Suprapubic skin (tissue), 4 donors: Measurements from ENCODE around the gene LHPP. TPM values are rescaled to one million over a fixed set of nuclear protein-coding genes. Genes with fewer than 3 reads are reported as not detected.

ENCODE experiments used
- DNase-seq, 2 donors: peaks; one replicate each; pipeline ENCODE4 v3.0.0-alpha.2; 2019; ENCODE audit warnings: low spot score in 2 of 2
- H3K27ac ChIP-seq: fragments of 200-600 bp; sonication (generic); one replicate; pipeline ENCODE4 v1.5.1; 2019
- H3K27me3 ChIP-seq: fragments of 200-600 bp; sonication (generic); one replicate; pipeline ENCODE4 v1.5.1; 2019
- H3K36me3 ChIP-seq: fragments of 200-600 bp; sonication (generic); one replicate; pipeline ENCODE4 v1.5.1; 2019
- H3K4me1 ChIP-seq: fragments of 200-600 bp; sonication (generic); one replicate; pipeline ENCODE4 v1.5.1; 2019
- H3K4me3 ChIP-seq: fragments of 200-600 bp; sonication (generic); one replicate; pipeline ENCODE4 v1.5.1; 2019; ENCODE audit warnings: mild to moderate bottlenecking
- H3K9me3 ChIP-seq: fragments of 200-600 bp; sonication (generic); one replicate; pipeline ENCODE4 v1.5.1; 2019
- EP300 ChIP-seq: sonication (generic); formaldehyde crosslinking; IDR thresholded peaks from one replicate; pipeline ENCODE4 v1.6.1; 2017; ENCODE audit warnings: antibody characterized with exemption
- POLR2A ChIP-seq, 2 donors: fragments of 450-650 bp; IDR thresholded peaks; one replicate each; pipeline ENCODE4 v1.6.1; 2017; ENCODE audit warnings: antibody characterized with exemption in 2 of 2, mild to moderate bottlenecking in 2 of 2, moderate library complexity in 2 of 2
- POLR2AphosphoS5 ChIP-seq, 3 donors: sonication (generic); formaldehyde crosslinking; IDR thresholded peaks; one replicate each; pipeline ENCODE4 v1.6.1; 2017; ENCODE audit warnings: antibody characterized with exemption in 3 of 3
- WGBS: methylation state at CpG from one replicate; pipeline ENCODE4 v1.1.5; 2018; 5-methylcytosine and 5-hydroxymethylcytosine counted together
- total RNA-seq, 4 donors: library from RNA; depleted of rRNA; stranded (reverse); fragments of >200 nt; gene quantifications; one replicate each; pipeline ENCODE4 v1.1.0, GENCODE V29; 2016
- TF ChIP-seq, protein P1 (sequence below), 2 donors: fragments of 200-600 bp in 1 of 2; fragments of 450-650 bp in 1 of 2; sonication (generic) in 1 of 2; IDR thresholded peaks; one replicate each; pipeline ENCODE4 v1.5.1; 2016 to 2019; ENCODE audit warnings: antibody characterized with exemption in 2 of 2, mild to moderate bottlenecking in 1 of 2, moderate library complexity in 1 of 2

The LHPP gene
- total RNA-seq, 4 donors from 2014 or later: 14.4 to 22.6 (median 15.3) TPM

- Histone ChIP-seq H3K4me1 (peaks cover 47% of the 10 kb centered on the region), H3K4me3 (peak within 1 kb of the TSS; percentile 100), H3K36me3 (no peaks in the 10 kb centered on the region), H3K9me3 (no peaks in the 10 kb centered on the region), H3K27me3 (no peaks in the 10 kb centered on the region), H3K27ac (peak within 1 kb of the TSS; percentile 96)
- peak; percentile 98 to 99 for DNase-seq
- WGBS: 0% methylated on average over 20 of the region's 70 CpGs
- TF ChIP-seq POLR2A (IDR thresholded peaks at IDR 0.05) (peak; percentile 87 to 97), EP300 (no peak), POLR2AphosphoS5 (IDR thresholded peaks at IDR 0.05) (peak; percentile 32 to 47 (median 45))
- TF ChIP-seq, protein P1, sequence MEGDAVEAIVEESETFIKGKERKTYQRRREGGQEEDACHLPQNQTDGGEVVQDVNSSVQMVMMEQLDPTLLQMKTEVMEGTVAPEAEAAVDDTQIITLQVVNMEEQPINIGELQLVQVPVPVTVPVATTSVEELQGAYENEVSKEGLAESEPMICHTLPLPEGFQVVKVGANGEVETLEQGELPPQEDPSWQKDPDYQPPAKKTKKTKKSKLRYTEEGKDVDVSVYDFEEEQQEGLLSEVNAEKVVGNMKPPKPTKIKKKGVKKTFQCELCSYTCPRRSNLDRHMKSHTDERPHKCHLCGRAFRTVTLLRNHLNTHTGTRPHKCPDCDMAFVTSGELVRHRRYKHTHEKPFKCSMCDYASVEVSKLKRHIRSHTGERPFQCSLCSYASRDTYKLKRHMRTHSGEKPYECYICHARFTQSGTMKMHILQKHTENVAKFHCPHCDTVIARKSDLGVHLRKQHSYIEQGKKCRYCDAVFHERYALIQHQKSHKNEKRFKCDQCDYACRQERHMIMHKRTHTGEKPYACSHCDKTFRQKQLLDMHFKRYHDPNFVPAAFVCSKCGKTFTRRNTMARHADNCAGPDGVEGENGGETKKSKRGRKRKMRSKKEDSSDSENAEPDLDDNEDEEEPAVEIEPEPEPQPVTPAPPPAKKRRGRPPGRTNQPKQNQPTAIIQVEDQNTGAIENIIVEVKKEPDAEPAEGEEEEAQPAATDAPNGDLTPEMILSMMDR (IDR thresholded peaks at IDR 0.05): no peak
These were observed 42.7 kb upstream of the LHPP start, which contains the start of gene OAT for GRCh38 chr10:124418726-124419501. TSS of gene OAT (minus strand) at chr10:124418923. CDS start at chr10:124412171, 6,752 bp downstream.

GRCh38 chr10:124419635-124420034, 42.0 kb upstream of the LHPP start:
- peak in 1 of 2 donors; percentile 61 for DNase-seq
- H3K4me3 ChIP-seq: no peak overlapping the region
- no peak for TF ChIP-seq POLR2AphosphoS5 (IDR thresholded peaks at IDR 0.05)
- H3K27me3 ChIP-seq: no peaks in the 10 kb centered on the region
- no peaks in the 10 kb centered on the region for H3K9me3 ChIP-seq
- no peak overlapping the region for H3K27ac ChIP-seq
- WGBS: 93% methylated on average over 10 of the region's 10 CpGs
- H3K36me3 ChIP-seq: no peaks in the 10 kb centered on the region
- peaks cover 39% of the 10 kb centered on the region for H3K4me1 ChIP-seq

- Histone ChIP-seq H3K27me3 (no peaks in the 10 kb centered on the region), H3K4me3 (no peak overlapping the region), H3K9me3 (no peaks in the 10 kb centered on the region), H3K36me3 (no peaks in the 10 kb centered on the region), H3K27ac (no peak overlapping the region), H3K4me1 (peaks cover 34% of the 10 kb centered on the region)
- peak in 1 of 2 donors; percentile 18 for DNase-seq
- 22% methylated on average over 1 of the region's 1 CpG for WGBS
- no peak for TF ChIP-seq POLR2AphosphoS5 (IDR thresholded peaks at IDR 0.05)
- TF ChIP-seq POLR2A (IDR thresholded peaks at IDR 0.05): no peak
- TF ChIP-seq, protein P1 (IDR thresholded peaks at IDR 0.05): no peak
- no peak for TF ChIP-seq EP300
These were observed 41.4 kb upstream of the LHPP start for GRCh38 chr10:124420254-124420653.

- Histone ChIP-seq H3K27me3 (no peaks in the 10 kb centered on the region), H3K9me3 (no peaks in the 10 kb centered on the region), H3K27ac (no peak overlapping the region), H3K4me3 (no peak overlapping the region), H3K4me1 (peaks cover 9% of the 10 kb centered on the region), H3K36me3 (no peaks in the 10 kb centered on the region)
- TF ChIP-seq, protein P1 (IDR thresholded peaks at IDR 0.05): no peak
- TF ChIP-seq EP300 (no peak), POLR2AphosphoS5 (IDR thresholded peaks at IDR 0.05) (no peak), POLR2A (IDR thresholded peaks at IDR 0.05) (no peak)
- no peak for DNase-seq
- WGBS: 90% methylated on average over 12 of the region's 12 CpGs
These were observed 38.9 kb upstream of the LHPP start for GRCh38 chr10:124422742-124423141.

GRCh38 chr10:124423813-124424212, 37.8 kb upstream of the LHPP start:
- Histone ChIP-seq H3K4me1 (peaks cover 5% of the 10 kb centered on the region), H3K9me3 (no peaks in the 10 kb centered on the region), H3K4me3 (no peak overlapping the region), H3K36me3 (no peaks in the 10 kb centered on the region), H3K27ac (no peak overlapping the region), H3K27me3 (no peaks in the 10 kb centered on the region)
- DNase-seq: no peak
- WGBS: 83% methylated on average over 5 of the region's 5 CpGs
- TF ChIP-seq, protein P1 (IDR thresholded peaks at IDR 0.05): no peak
- no peak for TF ChIP-seq POLR2A (IDR thresholded peaks at IDR 0.05)
- no peak for TF ChIP-seq POLR2AphosphoS5 (IDR thresholded peaks at IDR 0.05)
- TF ChIP-seq EP300: no peak
